T-cell (primary cell): ENCODE results near the gene ROBO2. TPM values are rescaled to one million over a fixed set of nuclear protein-coding genes. Genes with fewer than 3 reads are reported as not detected.

Source experiments
- ATAC-seq, 4 experiments: fragments of 200-7000 bp in 3 of 4; fragments of 150-1000 bp in 1 of 4; cut with Tn5 transposase; replicated peaks in 1 of 4; 1 replicate in 3 of 4; 2 replicates in 1 of 4; pipeline ENCODE4 v1.10.0; 2021; ENCODE audit warnings: moderate library complexity in 3 of 4, mild to moderate bottlenecking in 2 of 4, moderate number of reproducible peaks in 1 of 4
- CTCF ChIA-PET, 2 donors: fragments of 300-600 bp; sonication (Branson Sonifier 250); formaldehyde crosslinking; loops; one replicate each; lab custom pipeline; 2022; ENCODE audit warnings: antibody characterized with exemption in 2 of 2; lab: Charles Lee
- POLR2A ChIA-PET, 2 donors: fragments of 300-600 bp; sonication (Branson Sonifier 250); formaldehyde crosslinking; loops; one replicate each; lab custom pipeline; 2022; ENCODE audit warnings: antibody characterized with exemption in 2 of 2; lab: Charles Lee
- DNase-seq, 35 experiments: peaks; one replicate each; pipeline versions ENCODE4 v3.0.0 to v3.0.0-alpha.2; 2013 to 2023
- H3K27ac ChIP-seq: one replicate; pipeline ENCODE4 v1.5.1; 2013; ENCODE audit warnings: low read length
- H3K27me3 ChIP-seq, 2 experiments: replicated peaks in 1 of 2; 1 replicate in 1 of 2; 2 replicates in 1 of 2; pipeline versions ENCODE4 v1.6.1 to v1.7.0; 2013; ENCODE audit warnings: low read length in 1 of 2, mixed read lengths in 1 of 2; ENCODE audit not compliant: control insufficient read depth in 2 of 2, insufficient read depth in 2 of 2; ENCODE audit errors: extremely low read depth in 1 of 2
- H3K36me3 ChIP-seq, 2 donors: 1 replicate in 1 of 2; 2 replicates in 1 of 2; pipeline versions ENCODE4 v1.6.1 to v1.7.0; 2013; ENCODE audit warnings: low read length in 1 of 2; ENCODE audit not compliant: control insufficient read depth in 2 of 2, insufficient read depth in 1 of 2; ENCODE audit errors: extremely low read depth in 1 of 2
- H3K4me1 ChIP-seq, 2 experiments: 1 replicate in 1 of 2; 2 replicates in 1 of 2; pipeline versions ENCODE4 v1.6.1 to v1.7.0; 2013; ENCODE audit warnings: low read length in 2 of 2, mixed read lengths in 1 of 2; ENCODE audit not compliant: insufficient read depth in 2 of 2, control insufficient read depth in 1 of 2; ENCODE audit errors: extremely low read depth in 1 of 2
- H3K4me3 ChIP-seq, 2 donors: 1 replicate in 1 of 2; 2 replicates in 1 of 2; pipeline versions ENCODE4 v1.5.1 to v1.7.0; 2013; ENCODE audit warnings: mild to moderate bottlenecking in 2 of 2, low read length in 1 of 2, moderate library complexity in 1 of 2; ENCODE audit not compliant: control insufficient read depth in 1 of 2; ENCODE audit errors: extremely low read depth in 1 of 2
- H3K9me3 ChIP-seq: 2 replicates; pipeline ENCODE4 v1.7.0; 2013
- H3K27ac Mint-ChIP-seq, 2 donors: one replicate each; pipeline ENCODE4 v1.8.0; 2020 to 2021; ENCODE audit warnings: mild to moderate bottlenecking in 2 of 2, mixed read lengths in 2 of 2
- H3K27me3 Mint-ChIP-seq, 2 donors: one replicate each; pipeline ENCODE4 v1.8.0; 2021 to 2022; ENCODE audit warnings: mixed read lengths in 2 of 2
- H3K36me3 Mint-ChIP-seq: one replicate; pipeline ENCODE4 v1.8.0; 2021; ENCODE audit warnings: mixed read lengths
- H3K4me1 Mint-ChIP-seq, 3 donors: one replicate each; pipeline ENCODE4 v1.8.0; 2020 to 2022; ENCODE audit warnings: mixed read lengths in 3 of 3, mild to moderate bottlenecking in 1 of 3
- H3K4me3 Mint-ChIP-seq, 3 donors: one replicate each; pipeline ENCODE4 v1.8.0; 2020 to 2022; ENCODE audit warnings: mild to moderate bottlenecking in 3 of 3, mixed read lengths in 3 of 3, moderate library complexity in 3 of 3
- H3K9me3 Mint-ChIP-seq, 3 donors: one replicate each; pipeline ENCODE4 v1.8.0; 2020 to 2022; ENCODE audit warnings: mixed read lengths in 3 of 3
- WGBS: methylation state at CpG from one replicate; pipeline ENCODE4 v1.1.5; 2013; ENCODE audit warnings: missing lambda C conversion rate; ENCODE audit not compliant: insufficient coverage; 5-methylcytosine and 5-hydroxymethylcytosine counted together
- total RNA-seq, 35 experiments: library from RNA in 6 of 35; stranded (reverse) in 6 of 35; fragments of 120-200 nt in 1 of 35; gene quantifications; one replicate each; pipeline versions ENCODE4 v1.2.1 to v1.2.4 and lab custom pipeline; 2013 to 2026

Gene ROBO2
- total RNA-seq, 5 donors from 2014 or later (not counting 1 experiment from before 2014, with no cell fraction given) = not detected

- DNase-seq = no peak
- Histone ChIP-seq H3K27me3 (no peaks in the 10 kb centered on the region), H3K9me3 (no peaks in the 10 kb centered on the region), H3K36me3 (no peaks in the 10 kb centered on the region), H3K4me1 (no peaks in the 10 kb centered on the region), H3K4me3 (no peak overlapping the region), H3K27ac (no peak overlapping the region)
- POLR2A ChIA-PET = no interaction called here
- CTCF ChIA-PET = no interaction called here
- H3K27ac Mint-ChIP-seq = no peak overlapping the region
- ATAC-seq = no peak
- no peaks in the 10 kb centered on the region for H3K36me3 Mint-ChIP-seq
- H3K9me3 Mint-ChIP-seq = peaks cover 0 to 11% (median 4%) of the 10 kb centered on the region in 3 donors
- WGBS = 100% methylated on average over 2 of the region's 5 CpGs
- H3K27me3 Mint-ChIP-seq = no peaks in the 10 kb centered on the region
- H3K4me1 Mint-ChIP-seq = no peaks in the 10 kb centered on the region
- no peak overlapping the region for H3K4me3 Mint-ChIP-seq
Measured at GRCh38 chr3:77048186-77048585, 8.3 kb downstream of the ROBO2 start.

- Mint-ChIP-seq H3K9me3 (peaks cover 6 to 20% (median 15%) of the 10 kb centered on the region in 3 donors), H3K27me3 (no peaks in the 10 kb centered on the region), H3K36me3 (no peaks in the 10 kb centered on the region), H3K4me3 (no peak overlapping the region), H3K4me1 (no peaks in the 10 kb centered on the region), H3K27ac (no peak overlapping the region)
- ChIA-PET CTCF (interaction anchor here in 1 of 2 donors (0.7 kb wide), 1 partner anchor 14 kb away, joined by 4 read pairs; no protein-coding TSS in a partner anchor), POLR2A (no interaction called here)
- no peaks in the 10 kb centered on the region for H3K4me1 ChIP-seq
- no CpG with 5 or more reads among the region's 5 CpGs for WGBS
- no peak overlapping the region for H3K4me3 ChIP-seq
- no peaks in the 10 kb centered on the region for H3K36me3 ChIP-seq
- no peak overlapping the region for H3K27ac ChIP-seq
- ATAC-seq (no peak), DNase-seq (no peak)
- H3K9me3 ChIP-seq = no peaks in the 10 kb centered on the region
- no peaks in the 10 kb centered on the region for H3K27me3 ChIP-seq
Measured at GRCh38 chr3:77051591-77051990, 11.7 kb downstream of the ROBO2 start.

GRCh38 chr3:77052051-77052501 is 12.2 kb downstream of the ROBO2 start:
- Mint-ChIP-seq H3K9me3 (peaks cover 6 to 16% (median 10%) of the 10 kb centered on the region in 3 donors), H3K27ac (no peak overlapping the region), H3K36me3 (no peaks in the 10 kb centered on the region), H3K4me1 (no peaks in the 10 kb centered on the region), H3K27me3 (no peaks in the 10 kb centered on the region), H3K4me3 (no peak overlapping the region)
- H3K9me3 ChIP-seq = no peaks in the 10 kb centered on the region
- no peak overlapping the region for H3K4me3 ChIP-seq
- H3K4me1 ChIP-seq = no peaks in the 10 kb centered on the region
- no peaks in the 10 kb centered on the region for H3K27me3 ChIP-seq
- H3K36me3 ChIP-seq = no peaks in the 10 kb centered on the region
- ChIA-PET CTCF (no interaction called here), POLR2A (no interaction called here)
- H3K27ac ChIP-seq = no peak overlapping the region
- DNase-seq (no peak), ATAC-seq (no peak)
- 100% methylated on average over 1 of the region's 2 CpGs for WGBS

GRCh38 chr3:77052733-77053670 is 13.1 kb downstream of the ROBO2 start:
- CTCF ChIA-PET = no interaction called here
- no peaks in the 10 kb centered on the region for H3K36me3 Mint-ChIP-seq
- H3K4me1 Mint-ChIP-seq = no peaks in the 10 kb centered on the region

GRCh38 chr3:77053795-77054194 is 13.9 kb downstream of the ROBO2 start:
- no peak overlapping the region for H3K27ac ChIP-seq
- DNase-seq (no peak), ATAC-seq (no peak)
- no peak overlapping the region for H3K4me3 Mint-ChIP-seq
- no peaks in the 10 kb centered on the region for H3K27me3 ChIP-seq
- H3K4me1 ChIP-seq = no peaks in the 10 kb centered on the region
- no peaks in the 10 kb centered on the region for H3K27me3 Mint-ChIP-seq
- H3K4me1 Mint-ChIP-seq = no peaks in the 10 kb centered on the region
- H3K36me3 ChIP-seq = no peaks in the 10 kb centered on the region
- no peaks in the 10 kb centered on the region for H3K9me3 ChIP-seq
- H3K27ac Mint-ChIP-seq = no peak overlapping the region
- WGBS = no CpG with 5 or more reads among the region's 2 CpGs
- CTCF ChIA-PET = no interaction called here
- POLR2A ChIA-PET = no interaction called here
- no peak overlapping the region for H3K4me3 ChIP-seq
- no peaks in the 10 kb centered on the region for H3K36me3 Mint-ChIP-seq
- H3K9me3 Mint-ChIP-seq = peaks cover 8 to 11% (median 10%) of the 10 kb centered on the region in 3 donors

More at GRCh38 chr3:77052733-77053670, 13.1 kb downstream of the ROBO2 start:
- H3K27me3 ChIP-seq = no peaks in the 10 kb centered on the region
- no peak overlapping the region for H3K27ac ChIP-seq
- no peaks in the 10 kb centered on the region for H3K9me3 ChIP-seq
- H3K36me3 ChIP-seq = no peaks in the 10 kb centered on the region
- H3K4me3 ChIP-seq = no peak overlapping the region
- H3K4me3 Mint-ChIP-seq = no peak overlapping the region
- no peak for DNase-seq
- WGBS = no CpG with 5 or more reads among the region's 2 CpGs
- POLR2A ChIA-PET = no interaction called here
- peaks cover 6 to 16% (median 10%) of the 10 kb centered on the region in 3 donors for H3K9me3 Mint-ChIP-seq
- ATAC-seq = no peak
- H3K4me1 ChIP-seq = no peaks in the 10 kb centered on the region
- no peak overlapping the region for H3K27ac Mint-ChIP-seq
- H3K27me3 Mint-ChIP-seq = no peaks in the 10 kb centered on the region

- CTCF ChIA-PET = no interaction called here
- no peak for DNase-seq
- Mint-ChIP-seq H3K27ac (no peak overlapping the region), H3K4me1 (no peaks in the 10 kb centered on the region), H3K9me3 (peaks cover 16 to 27% (median 20%) of the 10 kb centered on the region in 3 donors), H3K4me3 (no peak overlapping the region), H3K27me3 (no peaks in the 10 kb centered on the region), H3K36me3 (no peaks in the 10 kb centered on the region)
- Histone ChIP-seq H3K27ac (no peak overlapping the region), H3K4me1 (no peaks in the 10 kb centered on the region), H3K4me3 (no peak overlapping the region), H3K36me3 (no peaks in the 10 kb centered on the region), H3K9me3 (no peaks in the 10 kb centered on the region), H3K27me3 (no peaks in the 10 kb centered on the region)
- no peak for ATAC-seq
- WGBS = no CpG with 5 or more reads among the region's 4 CpGs
- POLR2A ChIA-PET = no interaction called here
Measured at GRCh38 chr3:77055841-77056341, 16.0 kb downstream of the ROBO2 start.
